GM23338 (cell line): Measurements from ENCODE around the gene HLCS.

ENCODE experiments used
- CREB1 ChIP-seq: fragments of 250-450 bp; sonication (Bioruptor Pico); IDR thresholded peaks from 2 replicates; pipeline ENCODE4 v1.5.0; 2020; ENCODE audit warnings: low read depth, mild to moderate bottlenecking, moderate library complexity
- CTCF ChIP-seq, 2 experiments: fragments of 200-600 bp in 1 of 2; sonication (generic) in 1 of 2; conservative IDR thresholded peaks; 2 replicates each; pipeline versions ENCODE4 v1.5.1 to v1.6.1; 2016 to 2017; ENCODE audit warnings: antibody characterized with exemption in 2 of 2, low read depth in 2 of 2, mild to moderate bottlenecking in 2 of 2, moderate library complexity in 1 of 2
- EZH2 ChIP-seq: fragments of 200-600 bp; sonication (generic); IDR thresholded peaks from one replicate; pipeline ENCODE4 v1.8.0; 2017; ENCODE audit warnings: antibody characterized with exemption, mild to moderate bottlenecking, low read depth; ENCODE audit not compliant: unreplicated experiment
- EZH2phosphoT487 ChIP-seq: fragments of 200-600 bp; sonication (generic); IDR thresholded peaks from one replicate; pipeline ENCODE4 v1.8.1; 2018; ENCODE audit warnings: antibody characterized with exemption; ENCODE audit not compliant: unreplicated experiment
- JUNB ChIP-seq: IDR thresholded peaks from one replicate; pipeline ENCODE4 v1.6.1; 2016; ENCODE audit warnings: antibody characterized with exemption; ENCODE audit not compliant: unreplicated experiment
- NANOG ChIP-seq: IDR thresholded peaks from 2 replicates; pipeline ENCODE4 v1.6.1; 2016; ENCODE audit warnings: antibody characterized with exemption, borderline replicate concordance
- POLR2AphosphoS5 ChIP-seq: IDR thresholded peaks from 2 replicates; pipeline ENCODE4 v1.6.1; 2016; ENCODE audit warnings: antibody characterized with exemption, low read depth
- REST ChIP-seq: IDR thresholded peaks from one replicate; pipeline ENCODE4 v1.6.1; 2018; ENCODE audit warnings: antibody characterized with exemption; ENCODE audit not compliant: unreplicated experiment
- ZNF114 ChIP-seq: fragments of 250-450 bp; sonication (Bioruptor Pico); IDR thresholded peaks from 2 replicates; pipeline ENCODE4 v1.5.0; 2020; ENCODE audit warnings: mild to moderate bottlenecking, moderate library complexity
- TF ChIP-seq, protein P1 (sequence below): fragments of 250-450 bp; sonication (Bioruptor Pico); IDR thresholded peaks from 2 replicates; pipeline ENCODE4 v1.5.0; 2020; ENCODE audit warnings: mild to moderate bottlenecking, moderate library complexity

DNA sequence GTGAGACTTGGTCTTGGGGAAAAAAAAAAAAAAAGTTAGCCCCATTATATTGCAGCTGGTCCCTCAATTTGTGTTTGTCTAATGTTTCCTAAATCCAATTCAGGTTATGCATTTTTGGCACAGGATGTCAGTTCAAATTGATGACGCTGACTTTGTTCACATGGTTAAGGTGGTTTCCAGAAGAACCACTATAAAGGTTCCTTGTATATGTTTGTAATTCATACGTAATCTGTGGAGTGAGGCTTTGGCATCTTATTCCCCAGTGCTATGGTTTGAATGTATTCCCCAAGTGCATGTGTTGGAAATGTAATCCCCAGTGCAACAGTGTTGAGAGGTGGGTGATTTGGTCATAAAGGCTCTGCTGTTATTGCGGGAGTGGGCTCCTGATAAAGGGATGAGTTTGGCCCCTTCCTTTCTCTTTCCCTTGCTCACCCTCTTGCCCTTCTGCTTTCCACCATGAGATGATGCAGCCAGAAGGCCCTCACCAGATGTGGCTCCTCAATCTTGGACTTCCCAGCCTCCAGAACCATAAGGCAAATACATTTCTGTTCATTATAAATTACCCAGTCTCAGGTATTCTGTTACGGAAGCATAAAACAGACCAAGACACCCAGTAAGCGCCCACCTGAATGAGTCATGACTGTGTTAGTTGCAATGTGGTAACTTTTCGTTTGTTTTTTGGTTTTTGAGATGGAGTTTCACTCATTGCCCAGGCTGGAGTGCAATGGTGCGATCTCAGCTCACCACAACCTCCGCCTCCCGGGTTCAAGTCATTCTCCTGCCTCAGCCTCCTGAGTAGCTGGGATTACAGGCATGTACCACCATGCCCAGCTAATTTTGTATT lies 19.5 kb upstream of the HLCS start:
- no peak for TF ChIP-seq POLR2AphosphoS5
- no peak for TF ChIP-seq EZH2phosphoT487
- TF ChIP-seq CTCF (conservative IDR thresholded peaks at IDR 0.05; ENCODE audit: low read depth in 2 of 2), result no peak
- TF ChIP-seq REST, result no peak
- no peak for TF ChIP-seq JUNB
- no peak for TF ChIP-seq ZNF114
- no peak for TF ChIP-seq EZH2
- TF ChIP-seq CREB1 (CRISPR knock-in tag), result no peak
- no peak for TF ChIP-seq NANOG
- TF ChIP-seq, protein P1, sequence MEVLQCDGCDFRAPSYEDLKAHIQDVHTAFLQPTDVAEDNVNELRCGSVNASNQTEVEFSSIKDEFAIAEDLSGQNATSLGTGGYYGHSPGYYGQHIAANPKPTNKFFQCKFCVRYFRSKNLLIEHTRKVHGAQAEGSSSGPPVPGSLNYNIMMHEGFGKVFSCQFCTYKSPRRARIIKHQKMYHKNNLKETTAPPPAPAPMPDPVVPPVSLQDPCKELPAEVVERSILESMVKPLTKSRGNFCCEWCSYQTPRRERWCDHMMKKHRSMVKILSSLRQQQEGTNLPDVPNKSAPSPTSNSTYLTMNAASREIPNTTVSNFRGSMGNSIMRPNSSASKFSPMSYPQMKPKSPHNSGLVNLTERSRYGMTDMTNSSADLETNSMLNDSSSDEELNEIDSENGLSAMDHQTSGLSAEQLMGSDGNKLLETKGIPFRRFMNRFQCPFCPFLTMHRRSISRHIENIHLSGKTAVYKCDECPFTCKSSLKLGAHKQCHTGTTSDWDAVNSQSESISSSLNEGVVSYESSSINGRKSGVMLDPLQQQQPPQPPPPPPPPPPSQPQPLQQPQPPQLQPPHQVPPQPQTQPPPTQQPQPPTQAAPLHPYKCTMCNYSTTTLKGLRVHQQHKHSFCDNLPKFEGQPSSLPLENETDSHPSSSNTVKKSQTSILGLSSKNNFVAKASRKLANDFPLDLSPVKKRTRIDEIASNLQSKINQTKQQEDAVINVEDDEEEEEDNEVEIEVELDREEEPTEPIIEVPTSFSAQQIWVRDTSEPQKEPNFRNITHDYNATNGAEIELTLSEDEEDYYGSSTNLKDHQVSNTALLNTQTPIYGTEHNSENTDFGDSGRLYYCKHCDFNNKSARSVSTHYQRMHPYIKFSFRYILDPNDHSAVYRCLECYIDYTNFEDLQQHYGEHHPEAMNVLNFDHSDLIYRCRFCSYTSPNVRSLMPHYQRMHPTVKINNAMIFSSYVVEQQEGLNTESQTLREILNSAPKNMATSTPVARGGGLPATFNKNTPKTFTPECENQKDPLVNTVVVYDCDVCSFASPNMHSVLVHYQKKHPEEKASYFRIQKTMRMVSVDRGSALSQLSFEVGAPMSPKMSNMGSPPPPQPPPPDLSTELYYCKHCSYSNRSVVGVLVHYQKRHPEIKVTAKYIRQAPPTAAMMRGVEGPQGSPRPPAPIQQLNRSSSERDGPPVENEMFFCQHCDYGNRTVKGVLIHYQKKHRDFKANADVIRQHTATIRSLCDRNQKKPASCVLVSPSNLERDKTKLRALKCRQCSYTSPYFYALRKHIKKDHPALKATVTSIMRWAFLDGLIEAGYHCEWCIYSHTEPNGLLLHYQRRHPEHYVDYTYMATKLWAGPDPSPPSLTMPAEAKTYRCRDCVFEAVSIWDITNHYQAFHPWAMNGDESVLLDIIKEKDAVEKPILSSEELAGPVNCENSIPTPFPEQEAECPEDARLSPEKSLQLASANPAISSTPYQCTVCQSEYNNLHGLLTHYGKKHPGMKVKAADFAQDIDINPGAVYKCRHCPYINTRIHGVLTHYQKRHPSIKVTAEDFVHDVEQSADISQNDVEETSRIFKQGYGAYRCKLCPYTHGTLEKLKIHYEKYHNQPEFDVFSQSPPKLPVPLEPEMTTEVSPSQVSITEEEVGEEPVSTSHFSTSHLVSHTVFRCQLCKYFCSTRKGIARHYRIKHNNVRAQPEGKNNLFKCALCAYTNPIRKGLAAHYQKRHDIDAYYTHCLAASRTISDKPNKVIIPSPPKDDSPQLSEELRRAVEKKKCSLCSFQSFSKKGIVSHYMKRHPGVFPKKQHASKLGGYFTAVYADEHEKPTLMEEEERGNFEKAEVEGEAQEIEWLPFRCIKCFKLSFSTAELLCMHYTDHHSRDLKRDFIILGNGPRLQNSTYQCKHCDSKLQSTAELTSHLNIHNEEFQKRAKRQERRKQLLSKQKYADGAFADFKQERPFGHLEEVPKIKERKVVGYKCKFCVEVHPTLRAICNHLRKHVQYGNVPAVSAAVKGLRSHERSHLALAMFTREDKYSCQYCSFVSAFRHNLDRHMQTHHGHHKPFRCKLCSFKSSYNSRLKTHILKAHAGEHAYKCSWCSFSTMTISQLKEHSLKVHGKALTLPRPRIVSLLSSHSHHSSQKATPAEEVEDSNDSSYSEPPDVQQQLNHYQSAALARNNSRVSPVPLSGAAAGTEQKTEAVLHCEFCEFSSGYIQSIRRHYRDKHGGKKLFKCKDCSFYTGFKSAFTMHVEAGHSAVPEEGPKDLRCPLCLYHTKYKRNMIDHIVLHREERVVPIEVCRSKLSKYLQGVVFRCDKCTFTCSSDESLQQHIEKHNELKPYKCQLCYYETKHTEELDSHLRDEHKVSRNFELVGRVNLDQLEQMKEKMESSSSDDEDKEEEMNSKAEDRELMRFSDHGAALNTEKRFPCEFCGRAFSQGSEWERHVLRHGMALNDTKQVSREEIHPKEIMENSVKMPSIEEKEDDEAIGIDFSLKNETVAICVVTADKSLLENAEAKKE (CRISPR knock-in tag), result no peak
